SK-N-SH (cell line): Measurements from ENCODE around the gene FYCO1. TPM values are rescaled to one million over a fixed set of nuclear protein-coding genes. Genes with fewer than 3 reads are reported as not detected.

ENCODE experiments used
- CTCF ChIA-PET: fragments of 300-600, 350-600 bp; formaldehyde crosslinking; extraction: SDS; loops from one replicate; lab custom pipeline; 2021; lab: Yijun Ruan, JAX
- POLR2A ChIA-PET: fragments of 350-600 bp; sonication (Branson Sonifier 250); formaldehyde crosslinking; extraction: SDS; loops from one replicate; lab custom pipeline; 2020; ENCODE audit warnings: antibody characterized with exemption, inconsistent platforms; lab: Yijun Ruan, JAX
- DNase-seq: peaks from one replicate; pipeline ENCODE4 v3.0.0; 2012
- H2AFZ ChIP-seq: fragments of 200-600 bp; sonication (generic); 2 replicates; pipeline ENCODE4 v1.8.1; 2016; ENCODE audit warnings: antibody characterized with exemption, mild to moderate bottlenecking, low read depth
- H3F3A ChIP-seq: fragments of 200-600 bp; sonication (generic); replicated peaks from 2 replicates; pipeline ENCODE3; 2016; ENCODE audit warnings: antibody characterized with exemption, mild to moderate bottlenecking; ENCODE audit not compliant: insufficient read depth
- H3K27ac ChIP-seq, 2 experiments: fragments of 200-500 bp in 1 of 2; fragments of 200-600 bp in 1 of 2; sonication (Bioruptor generic) in 1 of 2; sonication (generic), shearing (Covaris generic) in 1 of 2; 2 replicates each; pipeline versions ENCODE4 v1.5.1 to v1.6.1; 2014 to 2016; ENCODE audit warnings: low read depth in 2 of 2, inconsistent platforms in 1 of 2, low read length in 1 of 2, mild to moderate bottlenecking in 1 of 2, mixed read lengths in 1 of 2
- H3K27me3 ChIP-seq: fragments of 200-600 bp; sonication (generic), shearing (Covaris generic); 2 replicates; pipeline ENCODE4 v1.6.1; 2016; ENCODE audit warnings: mixed run types; ENCODE audit not compliant: insufficient read depth
- H3K36me3 ChIP-seq, 2 experiments: fragments of 200-500 bp in 1 of 2; fragments of 200-600 bp in 1 of 2; sonication (Bioruptor generic) in 1 of 2; sonication (generic) in 1 of 2; replicated peaks in 1 of 2; 2 replicates each; pipeline versions ENCODE3 to v1.5.1; 2014 to 2016; ENCODE audit warnings: low read length in 1 of 2, mild to moderate bottlenecking in 1 of 2; ENCODE audit not compliant: insufficient read depth in 2 of 2, control insufficient read depth in 1 of 2
- H3K4me1 ChIP-seq, 2 experiments: fragments of 200-500 bp in 1 of 2; fragments of 200-600 bp in 1 of 2; sonication (Bioruptor generic) in 1 of 2; sonication (generic), shearing (Covaris generic) in 1 of 2; 2 replicates each; pipeline versions ENCODE4 v1.5.1 to v1.6.1; 2014 to 2016; ENCODE audit warnings: low read depth in 1 of 2, low read length in 1 of 2, mixed run types in 1 of 2; ENCODE audit not compliant: insufficient read depth in 2 of 2, control insufficient read depth in 1 of 2
- H3K4me2 ChIP-seq: fragments of 200-600 bp; sonication (generic), shearing (Covaris generic); 2 replicates; pipeline ENCODE4 v1.6.1; 2017; ENCODE audit warnings: mixed run types
- H3K4me3 ChIP-seq, 2 experiments: fragments of 200-500 bp in 1 of 2; fragments of 200-600 bp in 1 of 2; sonication (Bioruptor generic) in 1 of 2; sonication (generic), shearing (Covaris generic) in 1 of 2; 2 replicates each; pipeline versions ENCODE4 v1.5.1 to v1.8.1; 2014 to 2016; ENCODE audit warnings: low read depth in 2 of 2, inconsistent platforms in 1 of 2, low read length in 1 of 2, mild to moderate bottlenecking in 1 of 2, mixed read lengths in 1 of 2, moderate library complexity in 1 of 2
- H3K79me2 ChIP-seq: fragments of 200-600 bp; sonication (generic); 2 replicates; pipeline ENCODE4 v1.8.1; 2017; ENCODE audit warnings: mild to moderate bottlenecking; ENCODE audit not compliant: insufficient read depth
- H3K9ac ChIP-seq: fragments of 200-600 bp; sonication (generic); 2 replicates; pipeline ENCODE4 v1.6.1; 2017; ENCODE audit warnings: mixed run types
- H3K9me2 ChIP-seq: fragments of 200-600 bp; sonication (generic); 2 replicates; pipeline ENCODE4 v1.6.1; 2017; ENCODE audit warnings: mixed run types
- H3K9me3 ChIP-seq: fragments of 200-600 bp; sonication (generic); 2 replicates; pipeline ENCODE4 v1.6.1; 2017; ENCODE audit warnings: mixed run types, mild to moderate bottlenecking, moderate library complexity
- H4K20me1 ChIP-seq: fragments of 200-600 bp; sonication (generic); 2 replicates; pipeline ENCODE4 v1.6.1; 2017; ENCODE audit warnings: mild to moderate bottlenecking, mixed run types; ENCODE audit not compliant: insufficient read depth
- CHD2 ChIP-seq: fragments of 150-350 bp; IDR thresholded peaks from 2 replicates; pipeline ENCODE4 v1.6.1; 2018; ENCODE audit warnings: low read length; ENCODE audit not compliant: partially characterized antibody
- EZH2phosphoT487 ChIP-seq: fragments of 200-600 bp; sonication (generic); IDR thresholded peaks from 2 replicates; pipeline ENCODE4 v1.6.1; 2017; ENCODE audit warnings: low read depth, mixed run types, mild to moderate bottlenecking, antibody characterized with exemption, moderate library complexity, borderline replicate concordance
- FOSL2 ChIP-seq: IDR thresholded peaks from 2 replicates; pipeline ENCODE4 v1.4.0; 2012; ENCODE audit warnings: low read depth, mild to moderate bottlenecking, moderate library complexity, borderline replicate concordance
- GABPA ChIP-seq: IDR thresholded peaks from 2 replicates; pipeline ENCODE4 v1.4.0; 2012; ENCODE audit warnings: low read depth, mild to moderate bottlenecking
- GATA2 ChIP-seq: sonication (generic); formaldehyde crosslinking; IDR thresholded peaks from 2 replicates; pipeline ENCODE4 v1.5.0; 2020; ENCODE audit warnings: mild to moderate bottlenecking, missing genetic modification reagents
- IRF3 ChIP-seq: fragments of 150-350 bp; IDR thresholded peaks from 2 replicates; pipeline ENCODE4 v1.6.1; 2016; ENCODE audit warnings: mild to moderate bottlenecking, low read depth, low read length
- MXI1 ChIP-seq: IDR thresholded peaks from 2 replicates; pipeline ENCODE4 v1.6.1; 2012; ENCODE audit warnings: mild to moderate bottlenecking, low read depth, low read length, improper control_type of control experiment
- NFIC ChIP-seq: IDR thresholded peaks from 2 replicates; pipeline ENCODE4 v1.4.0; 2012; ENCODE audit warnings: borderline replicate concordance
- POLR2AphosphoS5 ChIP-seq: IDR thresholded peaks from 2 replicates; pipeline ENCODE4 v1.6.1; 2012; ENCODE audit warnings: low read depth, low read length
- RAD21 ChIP-seq: IDR thresholded peaks from 2 replicates; pipeline ENCODE4 v1.6.1; 2012; ENCODE audit warnings: mild to moderate bottlenecking, low read length
- TAF1 ChIP-seq: IDR thresholded peaks from 2 replicates; pipeline ENCODE4 v1.6.1; 2012; ENCODE audit warnings: low read depth, mild to moderate bottlenecking, low read length, moderate library complexity, borderline replicate concordance
- TCF12 ChIP-seq: IDR thresholded peaks from 2 replicates; pipeline ENCODE4 v1.4.0; 2012
- TEAD4 ChIP-seq: IDR thresholded peaks from 2 replicates; pipeline ENCODE4 v1.4.0; 2012; ENCODE audit warnings: mild to moderate bottlenecking, borderline replicate concordance; ENCODE audit not compliant: insufficient read depth
- WGBS: methylation state at CpG from one replicate; pipeline ENCODE4 v1.1.6; 2017; ENCODE audit warnings: low lambda C conversion rate; 5-methylcytosine and 5-hydroxymethylcytosine counted together
- polyA plus RNA-seq, 3 experiments: library from polyadenylated mRNA; depleted of rRNA; stranded (reverse); fragments of >200 nt; gene quantifications; 2 replicates each; pipeline ENCODE4 v1.2.3, GENCODE V29; 2012
- TF ChIP-seq, protein P1 (sequence below): IDR thresholded peaks from 2 replicates; pipeline ENCODE4 v1.4.0; 2012; ENCODE audit warnings: low read depth, borderline replicate concordance
- TF ChIP-seq, protein P2 (sequence below): fragments of 200-600 bp; sonication (generic); IDR thresholded peaks from 2 replicates; pipeline ENCODE4 v1.6.1; 2017; ENCODE audit warnings: antibody characterized with exemption, mild to moderate bottlenecking, moderate library complexity
- TF ChIP-seq, protein P3 (sequence below): fragments of 150-350 bp; IDR thresholded peaks from 2 replicates; pipeline ENCODE4 v1.6.1; 2017; ENCODE audit warnings: antibody characterized with exemption, low read length, low read depth, borderline replicate concordance

FYCO1 gene
- polyA plus RNA-seq, 1 of the 3 experiments (the other 2 are of a cell fraction), result 5.5 TPM

DNA sequence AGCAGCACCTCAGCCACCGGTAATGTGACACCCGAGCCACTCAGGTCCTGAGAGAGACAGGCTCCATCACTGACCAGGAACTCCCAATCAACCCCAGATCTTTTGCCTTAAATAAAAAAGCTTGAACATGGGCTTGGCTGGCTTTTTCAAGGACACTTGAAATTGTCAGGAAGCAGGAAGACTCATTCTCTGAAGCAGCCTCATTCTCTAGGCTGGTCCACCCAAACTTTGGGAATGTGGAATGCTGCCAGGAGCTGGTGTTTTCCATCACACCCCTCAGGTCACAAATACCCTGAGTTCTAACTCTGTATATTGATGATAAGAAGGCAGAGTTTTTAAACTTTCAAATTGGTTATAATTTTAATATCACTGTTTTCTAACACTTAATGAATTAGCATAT, 35.3 kb downstream of the FYCO1 start:
- no peaks in the 10 kb centered on the region for H4K20me1 ChIP-seq
- H3K36me3 ChIP-seq, result peaks cover 43 to 90% of the 10 kb centered on the region in 2 experiments
- no peaks in the 10 kb centered on the region for H3K79me2 ChIP-seq
- no peak for DNase-seq
- no peaks in the 10 kb centered on the region for H3K27me3 ChIP-seq
- H3F3A ChIP-seq, result no peaks in the 10 kb centered on the region
- H3K4me3 ChIP-seq, result no peak overlapping the region
- H3K9me2 ChIP-seq, result no peaks in the 10 kb centered on the region
- H3K27ac ChIP-seq, result no peak overlapping the region
- CTCF ChIA-PET, result interaction anchor here (3.9 to 4.3 kb wide), 2 partner anchors 21 to 118 kb away, joined by 15 to 31 read pairs; no protein-coding TSS in a partner anchor
- no peak overlapping the region for H2AFZ ChIP-seq
- H3K4me2 ChIP-seq, result no peak overlapping the region
- WGBS, result 95% methylated on average over 2 of the region's 2 CpGs
- no peak overlapping the region for H3K9ac ChIP-seq
- no peaks in the 10 kb centered on the region for H3K9me3 ChIP-seq
- no peaks in the 10 kb centered on the region for H3K4me1 ChIP-seq
- POLR2A ChIA-PET, result interaction anchor here (0.6 kb wide), 1 partner anchor 321 kb away, joined by 3 read pairs; no protein-coding TSS in a partner anchor
- TF ChIP-seq GABPA (no peak), TCF12 (no peak), CHD2 (no peak), FOSL2 (no peak), MXI1 (no peak), EZH2phosphoT487 (no peak)
- TF ChIP-seq, protein P1, sequence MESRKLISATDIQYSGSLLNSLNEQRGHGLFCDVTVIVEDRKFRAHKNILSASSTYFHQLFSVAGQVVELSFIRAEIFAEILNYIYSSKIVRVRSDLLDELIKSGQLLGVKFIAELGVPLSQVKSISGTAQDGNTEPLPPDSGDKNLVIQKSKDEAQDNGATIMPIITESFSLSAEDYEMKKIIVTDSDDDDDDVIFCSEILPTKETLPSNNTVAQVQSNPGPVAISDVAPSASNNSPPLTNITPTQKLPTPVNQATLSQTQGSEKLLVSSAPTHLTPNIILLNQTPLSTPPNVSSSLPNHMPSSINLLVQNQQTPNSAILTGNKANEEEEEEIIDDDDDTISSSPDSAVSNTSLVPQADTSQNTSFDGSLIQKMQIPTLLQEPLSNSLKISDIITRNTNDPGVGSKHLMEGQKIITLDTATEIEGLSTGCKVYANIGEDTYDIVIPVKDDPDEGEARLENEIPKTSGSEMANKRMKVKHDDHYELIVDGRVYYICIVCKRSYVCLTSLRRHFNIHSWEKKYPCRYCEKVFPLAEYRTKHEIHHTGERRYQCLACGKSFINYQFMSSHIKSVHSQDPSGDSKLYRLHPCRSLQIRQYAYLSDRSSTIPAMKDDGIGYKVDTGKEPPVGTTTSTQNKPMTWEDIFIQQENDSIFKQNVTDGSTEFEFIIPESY, result no peak
- TF ChIP-seq, protein P2, sequence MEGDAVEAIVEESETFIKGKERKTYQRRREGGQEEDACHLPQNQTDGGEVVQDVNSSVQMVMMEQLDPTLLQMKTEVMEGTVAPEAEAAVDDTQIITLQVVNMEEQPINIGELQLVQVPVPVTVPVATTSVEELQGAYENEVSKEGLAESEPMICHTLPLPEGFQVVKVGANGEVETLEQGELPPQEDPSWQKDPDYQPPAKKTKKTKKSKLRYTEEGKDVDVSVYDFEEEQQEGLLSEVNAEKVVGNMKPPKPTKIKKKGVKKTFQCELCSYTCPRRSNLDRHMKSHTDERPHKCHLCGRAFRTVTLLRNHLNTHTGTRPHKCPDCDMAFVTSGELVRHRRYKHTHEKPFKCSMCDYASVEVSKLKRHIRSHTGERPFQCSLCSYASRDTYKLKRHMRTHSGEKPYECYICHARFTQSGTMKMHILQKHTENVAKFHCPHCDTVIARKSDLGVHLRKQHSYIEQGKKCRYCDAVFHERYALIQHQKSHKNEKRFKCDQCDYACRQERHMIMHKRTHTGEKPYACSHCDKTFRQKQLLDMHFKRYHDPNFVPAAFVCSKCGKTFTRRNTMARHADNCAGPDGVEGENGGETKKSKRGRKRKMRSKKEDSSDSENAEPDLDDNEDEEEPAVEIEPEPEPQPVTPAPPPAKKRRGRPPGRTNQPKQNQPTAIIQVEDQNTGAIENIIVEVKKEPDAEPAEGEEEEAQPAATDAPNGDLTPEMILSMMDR, result no peak

DNA sequence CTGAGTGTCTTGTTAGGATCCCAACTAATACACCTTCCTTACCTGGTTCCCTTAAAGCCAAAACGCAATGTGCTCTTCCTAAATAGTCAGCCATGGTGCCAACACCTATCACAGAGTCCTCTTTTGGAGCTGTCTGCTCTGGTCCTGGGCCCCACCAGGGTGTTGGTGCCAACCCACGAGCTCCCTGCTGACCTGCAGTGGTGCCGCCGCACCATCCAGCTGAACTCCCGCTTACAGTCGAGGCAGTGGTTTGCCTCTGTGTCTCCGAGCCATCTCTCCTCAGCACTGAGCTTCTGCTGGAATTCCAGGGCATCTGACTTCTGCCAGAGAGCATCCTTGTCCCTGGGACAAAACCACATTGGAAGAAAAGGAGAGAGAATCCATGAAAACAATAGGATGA, 36.4 kb downstream of the FYCO1 start:
- WGBS, result 90% methylated on average over 7 of the region's 7 CpGs
- no peak overlapping the region for H3K27ac ChIP-seq

More for the DNA sequence above, 36.4 kb downstream of the FYCO1 start:
- DNase-seq, result no peak
- H3K4me3 ChIP-seq, result no peak overlapping the region
- no peaks in the 10 kb centered on the region for H3K4me1 ChIP-seq
- H3K79me2 ChIP-seq, result no peaks in the 10 kb centered on the region
- no peak overlapping the region for H2AFZ ChIP-seq
- H3K36me3 ChIP-seq, result peaks cover 48 to 90% of the 10 kb centered on the region in 2 experiments
- no peaks in the 10 kb centered on the region for H3K27me3 ChIP-seq
- ChIA-PET POLR2A (no interaction called here), CTCF (interaction anchor here (3.9 to 4.3 kb wide), 2 partner anchors 20 to 119 kb away, joined by 15 to 31 read pairs; no protein-coding TSS in a partner anchor)
- H3K9me3 ChIP-seq, result no peaks in the 10 kb centered on the region
- no peaks in the 10 kb centered on the region for H3K9me2 ChIP-seq
- no peaks in the 10 kb centered on the region for H4K20me1 ChIP-seq
- no peak for TF ChIP-seq POLR2AphosphoS5
- TF ChIP-seq RAD21, result no peak
- TF ChIP-seq GATA2 (CRISPR knock-in tag), result no peak
- no peak for TF ChIP-seq IRF3
- TF ChIP-seq GABPA, result no peak
- TF ChIP-seq TEAD4, result no peak
- TF ChIP-seq TAF1, result no peak
- TF ChIP-seq, protein P3, sequence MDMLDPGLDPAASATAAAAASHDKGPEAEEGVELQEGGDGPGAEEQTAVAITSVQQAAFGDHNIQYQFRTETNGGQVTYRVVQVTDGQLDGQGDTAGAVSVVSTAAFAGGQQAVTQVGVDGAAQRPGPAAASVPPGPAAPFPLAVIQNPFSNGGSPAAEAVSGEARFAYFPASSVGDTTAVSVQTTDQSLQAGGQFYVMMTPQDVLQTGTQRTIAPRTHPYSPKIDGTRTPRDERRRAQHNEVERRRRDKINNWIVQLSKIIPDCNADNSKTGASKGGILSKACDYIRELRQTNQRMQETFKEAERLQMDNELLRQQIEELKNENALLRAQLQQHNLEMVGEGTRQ, result no peak
- TF ChIP-seq NFIC, result no peak
- H3K9ac ChIP-seq, result no peak overlapping the region
- no peak overlapping the region for H3K4me2 ChIP-seq
- no peaks in the 10 kb centered on the region for H3F3A ChIP-seq
